ENCODE data around the gene KAZALD1. TPM values are rescaled to one million over a fixed set of nuclear protein-coding genes. Genes with fewer than 3 reads are reported as not detected.
A peak's percentile ranks its signal among the peaks of the same experiment; 100 is the strongest.

Gene KAZALD1
- total and polyA plus RNA-seq, 4 donors: 12.4 to 20.7 (median 15.3) TPM

DNA sequence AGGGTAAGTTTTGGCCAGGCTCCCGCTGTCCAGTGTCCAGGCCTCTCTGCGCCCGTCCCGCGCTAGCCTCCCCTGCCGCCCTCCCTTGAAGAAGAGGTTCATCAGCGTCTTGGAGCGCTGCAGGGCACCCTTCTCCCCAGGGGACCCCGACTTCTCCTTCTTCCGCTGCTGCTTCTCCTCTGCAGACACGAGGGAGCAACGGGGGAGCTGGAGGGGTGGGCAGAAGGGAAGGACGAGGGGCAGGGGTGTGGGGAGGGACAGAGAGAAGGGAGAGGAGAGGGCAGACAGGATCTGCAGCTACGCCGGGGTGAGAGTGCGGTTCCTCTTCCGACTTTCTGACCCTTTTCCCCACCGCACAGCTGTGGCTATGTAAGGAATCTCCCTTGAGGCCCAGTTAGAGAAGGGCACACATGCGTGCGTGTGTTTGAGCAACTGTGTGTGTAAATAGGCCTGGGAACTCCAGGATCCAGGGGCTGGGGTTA, 43.6 kb upstream of the KAZALD1 start:
- no peaks in the 10 kb centered on the region for H3K9me3 ChIP-seq (ENCODE audit: control insufficient read depth, low read length)
- H3K36me3 ChIP-seq (ENCODE audit: control insufficient read depth in 1 of 2, insufficient read depth in 2 of 2, low read length in 1 of 2): no peaks in the 10 kb centered on the region
- H3K4me3 ChIP-seq (ENCODE audit: low read length in 2 of 2): no peak overlapping the region
- intact Hi-C loops (cut with DNase I): no loop called here
- no peaks in the 10 kb centered on the region for H3K27me3 ChIP-seq (ENCODE audit: control insufficient read depth in 1 of 2, insufficient read depth in 2 of 2, low read length in 1 of 2)
- ATAC-seq (ENCODE audit: low FRiP score) (no peak), DNase-seq (peak in 1 of 2 donors; percentile 62)
- H3K4me1 ChIP-seq (ENCODE audit: control insufficient read depth in 1 of 2, insufficient read depth in 2 of 2, low read length in 2 of 2): no peaks in the 10 kb centered on the region
- 68 to 70% methylated on average over 20 of the region's 20 CpGs for WGBS, 2 donors
- H3K27ac ChIP-seq (ENCODE audit: low read depth in 1 of 2, low read length in 2 of 2): no peak overlapping the region

DNA sequence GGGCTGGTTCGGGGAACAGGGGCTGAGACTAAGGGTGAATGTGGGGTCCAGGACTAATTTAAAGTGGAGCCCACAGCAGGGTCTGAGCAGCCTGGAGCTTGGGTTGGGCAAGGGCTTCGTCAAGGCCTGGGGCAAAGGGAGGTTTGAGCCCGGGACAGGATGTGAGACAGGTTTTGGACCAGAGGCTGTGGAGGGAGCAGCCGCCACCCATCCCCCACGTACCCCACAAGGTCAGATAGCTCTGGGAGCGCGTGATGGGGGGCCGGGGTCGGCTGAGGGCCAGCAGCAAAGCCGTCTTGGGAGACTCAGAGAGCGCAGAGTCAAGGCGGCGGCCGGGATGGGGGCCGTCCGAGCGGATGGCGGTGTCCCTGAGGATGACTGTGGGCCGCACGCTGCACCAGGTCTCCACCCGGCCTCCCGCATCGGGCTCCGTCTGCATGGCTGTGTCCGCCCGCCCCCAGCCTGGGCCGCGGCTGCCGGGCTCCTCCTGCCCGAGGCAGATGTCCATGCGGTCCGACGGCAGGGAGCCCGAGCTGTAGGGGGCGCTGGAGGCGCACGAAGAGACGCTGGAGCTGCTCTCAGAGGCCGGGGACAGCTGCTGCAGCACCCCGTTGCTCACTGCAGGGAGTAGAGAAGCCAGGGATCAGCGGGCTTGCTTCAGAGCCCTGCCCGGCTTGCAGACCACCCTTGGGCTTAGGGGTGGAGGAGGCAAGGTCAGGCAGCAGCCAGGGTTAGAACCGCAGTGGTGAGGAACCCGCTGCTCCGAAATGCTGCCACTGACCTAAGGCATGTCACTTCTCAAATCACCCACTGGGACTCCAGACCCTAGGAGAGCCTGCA, 43.0 kb upstream of the KAZALD1 start:
- DNase-seq (peak; percentile 89 to 95), ATAC-seq (ENCODE audit: low FRiP score) (peak; percentile 37)
- intact Hi-C loops (cut with DNase I): no loop called here
- Histone ChIP-seq H3K4me1 (ENCODE audit: control insufficient read depth in 1 of 2, insufficient read depth in 2 of 2, low read length in 2 of 2) (no peaks in the 10 kb centered on the region), H3K27me3 (ENCODE audit: control insufficient read depth in 1 of 2, insufficient read depth in 2 of 2, low read length in 1 of 2) (no peaks in the 10 kb centered on the region), H3K9me3 (ENCODE audit: control insufficient read depth, low read length) (no peaks in the 10 kb centered on the region), H3K36me3 (ENCODE audit: control insufficient read depth in 1 of 2, insufficient read depth in 2 of 2, low read length in 1 of 2) (no peaks in the 10 kb centered on the region), H3K27ac (ENCODE audit: low read depth in 1 of 2, low read length in 2 of 2) (no peak overlapping the region), H3K4me3 (ENCODE audit: low read length in 2 of 2) (no peak overlapping the region)
- WGBS, 2 donors: 21 to 23% methylated on average over 45 of the region's 45 CpGs

DNA sequence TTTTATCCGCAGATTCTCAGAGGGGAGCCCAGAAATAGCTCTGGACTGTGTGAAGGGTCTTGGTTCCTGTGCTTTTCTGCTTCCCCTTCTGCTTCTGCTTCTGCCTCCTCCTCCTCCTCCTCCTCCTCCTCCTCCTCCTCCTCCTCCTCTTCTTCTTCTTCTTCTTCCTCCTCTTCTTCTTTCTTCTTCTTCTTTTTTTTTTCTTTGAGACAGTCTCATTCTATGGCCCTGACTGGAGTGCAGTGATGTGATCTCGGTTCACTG, 42.4 kb upstream of the KAZALD1 start:
- no peaks in the 10 kb centered on the region for H3K4me1 ChIP-seq (ENCODE audit: control insufficient read depth in 1 of 2, insufficient read depth in 2 of 2, low read length in 2 of 2)
- H3K9me3 ChIP-seq (ENCODE audit: control insufficient read depth, low read length): no peaks in the 10 kb centered on the region
- intact Hi-C loops (cut with DNase I): no loop called here
- ATAC-seq (ENCODE audit: low FRiP score): no peak
- 53 to 55% methylated on average over 2 of the region's 2 CpGs for whole genome bisulfite sequencing, 2 donors
- H3K36me3 ChIP-seq (ENCODE audit: control insufficient read depth in 1 of 2, insufficient read depth in 2 of 2, low read length in 1 of 2): no peaks in the 10 kb centered on the region
- H3K27me3 ChIP-seq (ENCODE audit: control insufficient read depth in 1 of 2, insufficient read depth in 2 of 2, low read length in 1 of 2): no peaks in the 10 kb centered on the region
- no peak overlapping the region for H3K27ac ChIP-seq (ENCODE audit: low read depth in 1 of 2, low read length in 2 of 2)
- H3K4me3 ChIP-seq (ENCODE audit: low read length in 2 of 2): no peak overlapping the region
- DNase-seq: no peak

DNA sequence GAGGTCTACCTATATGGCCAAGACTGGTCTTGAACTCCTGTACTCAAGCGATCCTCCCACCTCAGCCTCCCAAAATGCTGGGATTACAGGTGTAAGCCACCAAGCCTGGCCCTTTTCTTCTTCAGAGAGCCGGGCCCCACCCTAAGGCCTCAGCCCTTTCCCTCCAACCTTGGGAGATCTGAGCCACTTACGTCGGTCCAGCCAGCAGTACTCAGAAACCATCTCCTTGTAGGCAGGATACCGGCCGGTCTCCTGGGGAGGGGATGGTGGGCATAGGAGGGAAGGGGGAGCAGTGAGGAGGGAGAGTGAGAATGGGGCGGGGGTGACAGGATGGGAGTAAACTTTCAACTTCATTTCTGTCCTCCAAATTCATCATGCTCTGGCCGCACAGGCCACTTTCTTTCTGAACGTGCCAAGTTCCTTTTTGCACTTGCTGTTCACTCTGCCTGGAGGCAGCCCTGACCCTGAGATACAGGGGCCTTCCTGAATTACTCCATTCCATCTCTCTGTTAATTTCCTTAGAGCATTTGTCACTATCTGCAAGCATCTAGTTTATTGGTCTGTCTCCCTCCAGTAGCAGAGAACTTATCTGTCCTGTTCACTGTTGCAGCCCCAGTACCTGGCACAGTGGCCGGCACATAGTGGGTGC, 41.2 kb upstream of the KAZALD1 start:
- no peaks in the 10 kb centered on the region for H3K9me3 ChIP-seq (ENCODE audit: control insufficient read depth, low read length)
- no peaks in the 10 kb centered on the region for H3K36me3 ChIP-seq (ENCODE audit: control insufficient read depth in 1 of 2, insufficient read depth in 2 of 2, low read length in 1 of 2)
- ATAC-seq (ENCODE audit: low FRiP score) (no peak), DNase-seq (no peak)
- H3K27me3 ChIP-seq (ENCODE audit: control insufficient read depth in 1 of 2, insufficient read depth in 2 of 2, low read length in 1 of 2): no peaks in the 10 kb centered on the region
- intact Hi-C loops (cut with DNase I): no loop called here
- 88 to 89% methylated on average over 10 of the region's 10 CpGs for WGBS, 2 donors
- H3K4me3 ChIP-seq (ENCODE audit: low read length in 2 of 2): no peak overlapping the region
- no peaks in the 10 kb centered on the region for H3K4me1 ChIP-seq (ENCODE audit: control insufficient read depth in 1 of 2, insufficient read depth in 2 of 2, low read length in 2 of 2)
- no peak overlapping the region for H3K27ac ChIP-seq (ENCODE audit: low read depth in 1 of 2, low read length in 2 of 2)

DNA sequence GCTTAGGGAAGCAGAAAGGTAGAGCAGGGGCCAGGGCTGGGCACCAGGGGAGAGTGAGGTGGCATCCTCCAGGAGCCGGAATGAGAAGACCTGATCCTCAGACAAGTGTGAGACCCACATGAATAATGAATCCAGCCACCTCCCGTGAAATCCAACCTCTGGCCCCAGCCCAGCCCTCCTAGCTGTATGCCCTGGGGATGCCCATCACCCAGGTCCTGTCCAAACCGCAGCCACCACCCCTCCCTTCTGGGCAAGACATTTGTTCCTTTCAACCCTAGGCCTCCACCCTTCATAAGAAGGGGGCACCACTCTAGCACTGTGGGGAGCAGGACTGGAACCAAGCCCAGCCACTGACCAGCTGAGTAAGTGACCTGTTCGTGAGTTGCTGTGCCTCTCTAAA, 40.5 kb upstream of the KAZALD1 start:
- H3K4me3 ChIP-seq (ENCODE audit: low read length in 2 of 2): no peak overlapping the region
- H3K36me3 ChIP-seq (ENCODE audit: control insufficient read depth in 1 of 2, insufficient read depth in 2 of 2, low read length in 1 of 2): no peaks in the 10 kb centered on the region
- intact Hi-C loops (cut with DNase I): no loop called here
- H3K4me1 ChIP-seq (ENCODE audit: control insufficient read depth in 1 of 2, insufficient read depth in 2 of 2, low read length in 2 of 2): no peaks in the 10 kb centered on the region
- DNase-seq: no peak
- 77 to 80% methylated on average over 4 of the region's 4 CpGs for WGBS, 2 donors
- no peak for ATAC-seq (ENCODE audit: low FRiP score)
- H3K9me3 ChIP-seq (ENCODE audit: control insufficient read depth, low read length): no peaks in the 10 kb centered on the region
- no peaks in the 10 kb centered on the region for H3K27me3 ChIP-seq (ENCODE audit: control insufficient read depth in 1 of 2, insufficient read depth in 2 of 2, low read length in 1 of 2)
- H3K27ac ChIP-seq (ENCODE audit: low read depth in 1 of 2, low read length in 2 of 2): no peak overlapping the region

DNA sequence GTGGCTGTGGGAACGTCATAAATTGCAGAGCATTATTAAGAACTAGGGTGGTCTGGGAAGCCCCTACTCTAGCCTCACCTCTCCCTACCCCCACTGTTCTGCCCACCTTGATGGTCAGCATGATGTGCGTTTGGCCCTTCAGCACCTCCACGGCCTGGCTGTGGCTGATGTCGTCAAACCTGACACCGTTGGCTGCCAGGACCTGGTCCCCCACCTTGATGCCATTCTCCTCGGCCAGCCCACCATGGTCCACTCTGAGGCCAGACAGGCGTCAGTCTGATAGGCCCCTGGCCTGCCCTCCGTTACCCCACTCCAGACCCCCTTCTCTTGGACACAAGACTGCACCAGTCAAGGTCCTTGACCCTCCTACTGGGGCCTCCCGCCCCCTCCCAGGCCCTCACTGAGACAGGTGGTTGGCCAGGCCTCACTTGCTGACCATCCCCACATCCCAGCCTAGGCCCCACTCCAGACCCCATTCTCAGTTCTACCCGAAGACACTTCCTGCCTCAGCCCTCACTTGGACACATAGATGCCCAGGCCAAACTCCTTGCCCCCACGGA, 40.0 kb upstream of the KAZALD1 start:
- ATAC-seq (ENCODE audit: low FRiP score) (no peak), DNase-seq (no peak)
- no peaks in the 10 kb centered on the region for H3K4me1 ChIP-seq (ENCODE audit: control insufficient read depth in 1 of 2, insufficient read depth in 2 of 2, low read length in 2 of 2)
- no peak overlapping the region for H3K4me3 ChIP-seq (ENCODE audit: low read length in 2 of 2)
- H3K9me3 ChIP-seq (ENCODE audit: control insufficient read depth, low read length): no peaks in the 10 kb centered on the region
- WGBS, 2 donors: 89 to 90% methylated on average over 11 of the region's 11 CpGs
- intact Hi-C loops (cut with DNase I): no loop called here
- H3K36me3 ChIP-seq (ENCODE audit: control insufficient read depth in 1 of 2, insufficient read depth in 2 of 2, low read length in 1 of 2): no peaks in the 10 kb centered on the region
- no peak overlapping the region for H3K27ac ChIP-seq (ENCODE audit: low read depth in 1 of 2, low read length in 2 of 2)
- H3K27me3 ChIP-seq (ENCODE audit: control insufficient read depth in 1 of 2, insufficient read depth in 2 of 2, low read length in 1 of 2): no peaks in the 10 kb centered on the region

DNA sequence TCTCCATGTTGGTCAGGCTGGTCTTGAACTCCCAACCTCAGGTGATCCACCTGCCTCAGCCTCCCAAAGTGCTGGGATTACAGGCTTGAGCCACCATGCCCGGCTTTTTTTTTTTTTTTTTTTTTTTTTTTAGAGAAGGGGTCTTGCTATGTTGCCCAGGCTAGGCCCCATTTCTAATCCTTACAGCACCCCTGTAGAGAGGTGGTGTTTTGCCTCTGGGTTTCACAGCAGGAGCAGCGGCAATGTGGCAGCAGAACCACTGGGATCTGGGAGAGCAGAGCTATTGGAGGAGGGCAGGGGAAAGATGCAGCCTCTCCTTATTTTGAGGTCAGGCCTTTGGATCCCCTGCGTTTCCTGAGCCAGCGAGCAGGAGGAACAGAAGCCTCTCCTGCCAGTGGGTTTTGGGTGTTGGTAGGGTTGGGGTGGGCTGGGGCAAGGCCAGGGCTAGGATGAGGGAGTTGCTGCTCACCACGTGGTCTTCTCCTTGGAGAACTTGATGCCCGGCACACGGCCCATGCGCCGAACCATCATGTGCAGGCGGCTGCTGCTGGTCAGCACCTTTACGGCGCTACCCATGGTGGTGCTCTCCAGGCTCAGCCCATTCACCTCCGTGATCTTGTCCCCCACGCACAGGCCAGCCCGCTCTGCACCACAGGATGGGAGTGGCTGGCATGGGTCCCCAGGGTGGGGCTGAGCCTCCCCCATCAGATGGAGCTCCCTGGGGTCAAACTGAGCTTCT, 38.7 kb upstream of the KAZALD1 start:
- Histone ChIP-seq H3K36me3 (ENCODE audit: control insufficient read depth in 1 of 2, insufficient read depth in 2 of 2, low read length in 1 of 2) (no peaks in the 10 kb centered on the region), H3K4me1 (ENCODE audit: control insufficient read depth in 1 of 2, insufficient read depth in 2 of 2, low read length in 2 of 2) (no peaks in the 10 kb centered on the region), H3K9me3 (ENCODE audit: control insufficient read depth, low read length) (no peaks in the 10 kb centered on the region), H3K4me3 (ENCODE audit: low read length in 2 of 2) (no peak overlapping the region), H3K27ac (ENCODE audit: low read depth in 1 of 2, low read length in 2 of 2) (no peak overlapping the region), H3K27me3 (ENCODE audit: control insufficient read depth in 1 of 2, insufficient read depth in 2 of 2, low read length in 1 of 2) (no peaks in the 10 kb centered on the region)
- no peak for ATAC-seq (ENCODE audit: low FRiP score)
- 94 to 96% methylated on average over 15 of the region's 15 CpGs for WGBS, 2 donors
- DNase-seq: no peak
- intact Hi-C loops (cut with DNase I): no loop called here

DNA sequence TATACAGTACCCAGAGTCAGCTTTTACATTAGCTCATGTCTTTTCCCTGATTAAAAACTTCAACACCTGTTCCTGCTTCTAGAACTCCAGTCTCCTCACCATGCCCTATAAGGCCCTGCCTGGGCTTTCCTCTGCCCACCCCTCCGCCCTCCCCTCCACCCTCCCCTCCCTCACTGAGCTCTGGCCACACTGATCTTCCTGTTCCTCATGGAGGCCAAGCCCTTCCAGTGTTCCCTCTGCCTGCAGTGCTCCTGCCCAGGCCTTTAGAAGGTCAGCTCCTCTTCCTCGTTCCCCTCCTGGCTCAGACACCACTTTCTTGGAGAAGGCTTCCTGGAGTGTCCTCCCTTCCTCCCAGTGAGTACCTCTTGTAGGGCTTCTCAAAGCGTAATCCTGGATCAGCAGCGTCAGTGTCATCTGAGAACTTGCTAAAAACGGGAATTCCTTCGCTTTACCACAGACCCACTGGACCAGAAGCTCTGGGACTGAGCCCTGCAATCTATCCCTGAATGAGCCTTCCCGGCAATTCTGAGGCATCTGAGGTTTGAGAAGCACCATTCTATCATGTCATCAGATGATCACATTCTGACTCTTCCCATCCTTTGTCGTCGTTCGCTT, 34.6 kb upstream of the KAZALD1 start:
- ATAC-seq (ENCODE audit: low FRiP score) (no peak), DNase-seq (no peak)
- intact Hi-C loops (cut with DNase I): no loop called here
- H3K27me3 ChIP-seq (ENCODE audit: control insufficient read depth in 1 of 2, insufficient read depth in 2 of 2, low read length in 1 of 2): no peaks in the 10 kb centered on the region
- no peak overlapping the region for H3K4me3 ChIP-seq (ENCODE audit: low read length in 2 of 2)
- WGBS, 2 donors: 83 to 86% methylated on average over 10 of the region's 10 CpGs
- no peak overlapping the region for H3K27ac ChIP-seq (ENCODE audit: low read depth in 1 of 2, low read length in 2 of 2)
- no peaks in the 10 kb centered on the region for H3K36me3 ChIP-seq (ENCODE audit: control insufficient read depth in 1 of 2, insufficient read depth in 2 of 2, low read length in 1 of 2)
- no peaks in the 10 kb centered on the region for H3K9me3 ChIP-seq (ENCODE audit: control insufficient read depth, low read length)
- no peaks in the 10 kb centered on the region for H3K4me1 ChIP-seq (ENCODE audit: control insufficient read depth in 1 of 2, insufficient read depth in 2 of 2, low read length in 2 of 2)

Measured in aorta (tissue), 5 donors.